ENCODE data around the gene DPP4. TPM values are rescaled to one million over a fixed set of nuclear protein-coding genes. Genes with fewer than 3 reads are reported as not detected.

Gene DPP4
- total RNA-seq, 1 donor, result 22.6 TPM

- Histone ChIP-seq H3K27me3 (ENCODE audit: insufficient read depth, low read length) (no peaks in the 10 kb centered on the region), H3K4me1 (ENCODE audit: insufficient read depth, low read length) (no peaks in the 10 kb centered on the region), H3K9me3 (ENCODE audit: low read depth, low read length) (no peaks in the 10 kb centered on the region), H3K4me3 (ENCODE audit: low read length) (no peak overlapping the region)
Observed at GRCh38 chr2:162022290-162022945, 51.6 kb downstream of the DPP4 start.

DNA sequence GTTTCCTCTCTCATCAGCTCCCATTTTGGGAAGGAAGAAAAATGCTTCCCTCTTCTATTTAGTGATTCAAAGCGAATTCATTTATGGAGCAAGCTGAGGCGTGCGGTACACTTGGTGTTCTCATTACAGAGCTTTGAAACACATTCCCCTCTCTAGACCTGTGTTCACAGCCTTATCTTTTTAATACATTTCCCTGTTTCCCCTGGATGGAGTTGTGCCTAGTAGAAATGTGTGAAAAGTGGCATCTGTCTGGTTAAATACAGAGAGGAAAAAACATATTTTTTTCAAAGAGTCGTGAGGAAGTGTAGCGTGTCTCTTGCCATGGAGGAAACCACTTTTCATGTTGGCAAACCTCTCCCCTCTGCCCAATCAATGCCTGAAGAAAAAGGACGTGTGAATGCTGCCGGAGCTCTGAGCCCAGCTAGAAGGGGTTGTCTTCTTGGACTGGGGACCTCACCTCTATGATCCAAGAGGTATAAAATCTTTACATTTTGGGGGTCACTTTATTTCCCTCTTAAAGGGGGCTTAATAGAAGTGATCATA, 52.4 kb downstream of the DPP4 start:
- Histone ChIP-seq H3K27me3 (ENCODE audit: insufficient read depth, low read length) (no peaks in the 10 kb centered on the region), H3K4me1 (ENCODE audit: insufficient read depth, low read length) (no peaks in the 10 kb centered on the region), H3K9me3 (ENCODE audit: low read depth, low read length) (no peaks in the 10 kb centered on the region), H3K4me3 (ENCODE audit: low read length) (no peak overlapping the region)

GRCh38 chr2:162018530-162018929, 55.5 kb downstream of the DPP4 start:
- peaks cover 6% of the 10 kb centered on the region for H3K4me1 ChIP-seq (ENCODE audit: insufficient read depth, low read length)
- no peak overlapping the region for H3K4me3 ChIP-seq (ENCODE audit: low read length)
- H3K9me3 ChIP-seq (ENCODE audit: low read depth, low read length), result no peaks in the 10 kb centered on the region
- no peaks in the 10 kb centered on the region for H3K27me3 ChIP-seq (ENCODE audit: insufficient read depth, low read length)

DNA sequence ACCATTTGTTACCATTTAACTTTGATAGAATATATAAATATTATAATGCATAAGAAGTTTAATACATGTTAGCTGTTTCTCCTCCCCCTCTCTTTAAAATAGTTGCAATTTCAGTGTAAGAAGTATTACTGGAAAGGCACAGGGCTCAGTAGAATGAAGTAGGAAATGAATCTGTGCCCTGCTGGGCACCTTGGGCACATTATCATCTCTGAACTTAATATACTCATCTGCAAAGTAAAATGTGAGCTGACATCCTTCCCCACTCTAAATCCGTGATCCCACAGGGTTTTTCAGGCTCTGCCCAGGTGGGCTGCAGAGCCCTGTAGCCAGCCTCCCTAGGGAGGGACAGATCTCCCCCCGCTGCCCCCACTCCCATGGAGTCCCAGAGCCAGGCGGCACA, 56.8 kb downstream of the DPP4 start:
- peaks cover 14% of the 10 kb centered on the region for H3K4me1 ChIP-seq (ENCODE audit: insufficient read depth, low read length)
- no peak overlapping the region for H3K4me3 ChIP-seq (ENCODE audit: low read length)
- H3K9me3 ChIP-seq (ENCODE audit: low read depth, low read length), result no peaks in the 10 kb centered on the region
- no peaks in the 10 kb centered on the region for H3K27me3 ChIP-seq (ENCODE audit: insufficient read depth, low read length)

DNA sequence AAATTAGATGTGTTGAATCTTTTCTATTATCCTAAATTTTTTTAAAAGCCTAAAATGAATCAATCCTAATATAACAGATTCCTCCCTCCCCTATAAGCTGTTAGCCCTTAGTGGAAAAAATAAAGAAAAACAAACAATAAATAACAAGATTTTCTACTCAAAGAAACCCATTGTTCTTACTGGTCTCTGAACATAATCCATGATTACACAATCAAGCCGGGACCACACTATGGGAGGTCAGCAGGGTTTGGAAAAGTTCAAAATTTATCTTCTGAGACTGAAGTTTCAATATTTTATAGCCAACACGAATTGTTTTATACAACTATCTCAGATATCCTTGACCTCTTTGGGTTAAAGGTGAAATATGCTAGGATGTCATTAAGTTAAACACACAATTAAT, 57.9 kb downstream of the DPP4 start:
- H3K9me3 ChIP-seq (ENCODE audit: low read depth, low read length), result no peaks in the 10 kb centered on the region
- H3K4me1 ChIP-seq (ENCODE audit: insufficient read depth, low read length), result peaks cover 17% of the 10 kb centered on the region
- no peaks in the 10 kb centered on the region for H3K27me3 ChIP-seq (ENCODE audit: insufficient read depth, low read length)
- H3K4me3 ChIP-seq (ENCODE audit: low read length), result no peak overlapping the region

GRCh38 chr2:162014751-162015150, 59.3 kb downstream of the DPP4 start:
- no peaks in the 10 kb centered on the region for H3K9me3 ChIP-seq (ENCODE audit: low read depth, low read length)
- H3K27me3 ChIP-seq (ENCODE audit: insufficient read depth, low read length), result no peaks in the 10 kb centered on the region
- peaks cover 21% of the 10 kb centered on the region for H3K4me1 ChIP-seq (ENCODE audit: insufficient read depth, low read length)
- H3K4me3 ChIP-seq (ENCODE audit: low read length), result no peak overlapping the region

DNA sequence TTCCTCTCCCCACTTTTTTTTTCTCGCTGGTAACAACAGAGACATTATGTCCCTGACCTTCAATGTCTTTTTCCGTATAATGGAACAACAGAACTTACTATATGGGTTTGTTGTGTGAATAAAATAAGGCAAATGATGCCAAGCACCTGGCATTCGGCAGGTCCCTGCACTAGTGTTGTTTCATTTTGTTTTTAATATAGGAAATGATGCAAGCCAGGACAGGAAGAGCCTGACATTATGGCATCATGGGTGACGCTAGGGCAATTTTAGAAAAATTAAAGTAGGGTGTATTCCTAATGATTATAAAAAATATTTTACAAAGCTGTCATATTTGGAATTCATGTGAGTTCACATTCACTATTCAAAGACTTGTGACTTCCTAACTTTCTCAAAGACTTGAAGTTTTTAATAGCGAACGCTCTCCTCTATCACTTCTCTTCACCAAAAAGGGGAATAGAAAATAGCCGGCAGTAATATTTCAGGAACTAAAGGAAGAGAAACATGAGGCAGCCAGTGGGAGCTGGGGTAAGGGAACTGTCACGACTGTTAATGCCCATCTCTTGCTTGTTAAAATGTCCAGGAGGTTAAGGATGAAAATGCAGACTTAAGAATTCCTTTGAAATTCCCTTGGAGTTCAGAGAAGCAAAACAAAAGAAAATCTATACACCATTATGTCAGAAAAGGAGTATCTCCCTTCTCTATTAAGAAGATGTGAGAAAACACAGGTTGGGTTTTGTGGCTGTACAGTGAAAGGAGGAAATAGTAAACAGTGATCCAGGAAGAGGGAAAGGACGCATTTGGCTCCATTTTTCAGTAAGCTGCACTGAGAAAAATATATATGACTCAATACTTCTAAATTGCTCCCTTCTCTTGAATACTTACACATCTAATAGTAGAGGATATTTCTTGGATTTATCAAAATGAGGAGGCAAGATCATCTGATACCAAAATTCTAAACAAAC, 60.2 kb downstream of the DPP4 start:
- H3K4me1 ChIP-seq (ENCODE audit: insufficient read depth, low read length), result peaks cover 21% of the 10 kb centered on the region
- no peaks in the 10 kb centered on the region for H3K27me3 ChIP-seq (ENCODE audit: insufficient read depth, low read length)
- peak overlapping the region; percentile 15 for H3K4me3 ChIP-seq (ENCODE audit: low read length)
- no peaks in the 10 kb centered on the region for H3K9me3 ChIP-seq (ENCODE audit: low read depth, low read length)

- Histone ChIP-seq H3K4me3 (ENCODE audit: low read length) (no peak overlapping the region), H3K4me1 (ENCODE audit: insufficient read depth, low read length) (peaks cover 21% of the 10 kb centered on the region)
Observed at GRCh38 chr2:162012565-162013058, 61.4 kb downstream of the DPP4 start.

GRCh38 chr2:162011706-162012564, 62.1 kb downstream of the DPP4 start:
- H3K9me3 ChIP-seq (ENCODE audit: low read depth, low read length), result no peaks in the 10 kb centered on the region
- H3K4me1 ChIP-seq (ENCODE audit: insufficient read depth, low read length), result peaks cover 21% of the 10 kb centered on the region
- no peak overlapping the region for H3K4me3 ChIP-seq (ENCODE audit: low read length)
- no peaks in the 10 kb centered on the region for H3K27me3 ChIP-seq (ENCODE audit: insufficient read depth, low read length)

More at GRCh38 chr2:162012565-162013058, 61.4 kb downstream of the DPP4 start:
- Histone ChIP-seq H3K9me3 (ENCODE audit: low read depth, low read length) (no peaks in the 10 kb centered on the region), H3K27me3 (ENCODE audit: insufficient read depth, low read length) (no peaks in the 10 kb centered on the region)

- Histone ChIP-seq H3K4me3 (ENCODE audit: low read length) (no peak overlapping the region), H3K9me3 (ENCODE audit: low read depth, low read length) (no peaks in the 10 kb centered on the region), H3K4me1 (ENCODE audit: insufficient read depth, low read length) (peaks cover 21% of the 10 kb centered on the region), H3K27me3 (ENCODE audit: insufficient read depth, low read length) (no peaks in the 10 kb centered on the region)
Observed at GRCh38 chr2:162009543-162009942, 64.5 kb downstream of the DPP4 start.

DNA sequence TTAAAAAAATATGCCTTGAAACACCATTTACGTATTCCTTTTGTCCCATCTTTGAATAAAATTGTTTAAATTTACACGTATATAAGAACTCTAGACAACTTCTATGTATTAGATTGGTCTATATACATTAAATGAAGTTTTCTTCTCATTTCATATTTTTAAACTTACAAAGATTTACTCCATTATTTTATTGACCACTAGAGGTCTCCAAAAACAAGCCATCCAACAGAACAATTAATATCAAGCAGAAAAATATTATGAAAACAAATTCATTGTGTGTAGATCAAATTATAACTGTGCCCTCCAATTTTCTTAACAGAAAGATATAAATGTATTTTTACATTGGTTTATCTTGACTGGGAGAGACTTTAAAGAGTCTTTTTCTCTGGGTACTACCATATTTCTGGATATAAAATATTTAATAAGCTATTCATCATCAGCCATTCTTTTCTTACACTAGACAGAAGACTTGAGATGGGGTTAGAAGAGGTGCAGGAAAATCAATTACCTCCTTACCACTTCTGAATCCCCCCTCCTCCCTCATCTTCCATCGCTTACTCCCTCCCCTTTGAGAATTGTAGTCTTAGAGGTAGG, 66.5 kb downstream of the DPP4 start:
- Histone ChIP-seq H3K27me3 (ENCODE audit: insufficient read depth, low read length) (no peaks in the 10 kb centered on the region), H3K4me3 (ENCODE audit: low read length) (no peak overlapping the region), H3K9me3 (ENCODE audit: low read depth, low read length) (no peaks in the 10 kb centered on the region), H3K4me1 (ENCODE audit: insufficient read depth, low read length) (peaks cover 10% of the 10 kb centered on the region)

DNA sequence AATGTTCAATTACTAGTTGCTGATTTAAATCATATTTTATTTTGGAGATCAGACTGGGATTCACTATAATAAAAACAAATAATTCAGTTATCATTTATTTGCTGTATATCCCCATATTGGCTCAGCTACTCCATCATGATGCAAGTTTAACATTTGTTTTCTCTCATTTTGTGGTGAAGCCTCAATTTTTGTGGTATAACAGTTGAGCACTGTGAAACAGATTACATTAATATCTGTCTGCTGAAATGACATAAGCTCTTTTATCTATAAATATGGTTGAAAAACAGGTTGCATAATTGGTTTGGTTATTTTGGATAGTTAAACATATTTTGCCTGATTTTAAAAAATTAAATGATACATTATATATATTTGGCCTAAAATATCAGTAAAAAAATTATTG, 67.7 kb downstream of the DPP4 start:
- Histone ChIP-seq H3K4me1 (ENCODE audit: insufficient read depth, low read length) (peaks cover 6% of the 10 kb centered on the region), H3K9me3 (ENCODE audit: low read depth, low read length) (no peaks in the 10 kb centered on the region), H3K4me3 (ENCODE audit: low read length) (no peak overlapping the region), H3K27me3 (ENCODE audit: insufficient read depth, low read length) (no peaks in the 10 kb centered on the region)

GRCh38 chr2:162004031-162004430, 70.0 kb downstream of the DPP4 start:
- no peak overlapping the region for H3K4me3 ChIP-seq (ENCODE audit: low read length)
- H3K27me3 ChIP-seq (ENCODE audit: insufficient read depth, low read length), result no peaks in the 10 kb centered on the region
- no peaks in the 10 kb centered on the region for H3K4me1 ChIP-seq (ENCODE audit: insufficient read depth, low read length)
- H3K9me3 ChIP-seq (ENCODE audit: low read depth, low read length), result no peaks in the 10 kb centered on the region

GRCh38 chr2:162002623-162003235, 71.3 kb downstream of the DPP4 start:
- Histone ChIP-seq H3K4me3 (ENCODE audit: low read length) (no peak overlapping the region), H3K9me3 (ENCODE audit: low read depth, low read length) (no peaks in the 10 kb centered on the region), H3K27me3 (ENCODE audit: insufficient read depth, low read length) (no peaks in the 10 kb centered on the region), H3K4me1 (ENCODE audit: insufficient read depth, low read length) (no peaks in the 10 kb centered on the region)

Measured in mononuclear cell (primary cell).